ENCODE results near the gene ZNF467.

DNA sequence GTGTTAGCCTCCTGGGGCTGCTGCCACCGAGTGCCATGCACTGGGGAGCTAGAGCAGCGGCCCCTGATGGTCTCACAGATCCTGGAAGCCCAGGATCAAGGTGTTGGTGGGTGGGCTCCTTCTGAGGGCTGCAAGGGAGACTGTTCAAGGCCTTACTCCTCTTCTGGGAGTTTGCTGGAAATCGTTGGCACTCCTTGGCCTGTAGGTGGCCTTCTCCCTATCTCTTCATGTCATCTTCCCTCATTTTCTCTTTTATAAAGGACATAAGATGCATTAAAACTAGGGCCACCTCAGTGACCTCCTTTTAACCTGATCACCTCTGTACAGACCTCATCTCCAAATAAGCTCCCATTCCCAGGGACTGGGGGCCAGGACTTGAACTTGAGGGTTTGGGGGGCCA is 37.8 kb upstream of the ZNF467 start:
- TF ChIP-seq POLR2A (IDR thresholded peaks at IDR 0.05) (no peak), CTCF (IDR thresholded peaks at IDR 0.05) (no peak)

All from testis (tissue), 2 donors.